Keratinocyte (primary cell): ENCODE data around the gene CFAP299.

ENCODE experiments used
- CTCF ChIP-seq, 3 experiments: IDR thresholded peaks in 1 of 3; conservative IDR thresholded peaks in 1 of 3; optimal IDR thresholded peaks in 1 of 3; 2 replicates in 2 of 3; 3 replicates in 1 of 3; pipeline versions ENCODE3 to v1.5.1; 2011; ENCODE audit warnings: low read length in 3 of 3, mild to moderate bottlenecking in 3 of 3, moderate library complexity in 2 of 3, control low read depth in 1 of 3, inconsistent platforms in 1 of 3; ENCODE audit not compliant: insufficient read depth in 2 of 3; ENCODE audit errors: extremely low read depth in 1 of 3
- EZH2 ChIP-seq: IDR thresholded peaks from one replicate; pipeline ENCODE4 v1.6.1; 2012; ENCODE audit warnings: inconsistent platforms, mild to moderate bottlenecking, low read length, moderate library complexity

DNA sequence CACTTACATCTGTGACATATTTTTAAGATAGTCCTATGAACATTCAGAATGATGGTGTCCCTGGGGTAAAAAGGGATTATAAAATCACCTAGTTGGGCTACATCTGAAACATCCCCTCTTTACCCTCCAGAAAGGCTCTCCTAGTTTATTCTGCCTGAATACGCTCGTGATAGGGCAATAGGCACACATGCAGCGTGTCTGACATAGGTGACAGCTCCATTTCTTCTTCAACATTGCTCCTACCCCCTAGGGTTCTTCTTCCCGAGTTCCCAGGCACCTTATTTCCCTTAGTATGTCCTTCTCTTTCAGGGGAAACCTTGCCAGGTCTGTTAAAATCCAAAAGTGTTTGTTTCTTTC is 27.1 kb upstream of the CFAP299 start:
- no peak for TF ChIP-seq CTCF (optimal IDR thresholded peaks at IDR 0.05 in 1 of 3, IDR thresholded peaks at IDR 0.05 in 1 of 3, conservative IDR thresholded peaks at IDR 0.05 in 1 of 3; ENCODE audit: extremely low read depth in 1 of 3, insufficient read depth in 2 of 3, low read length in 3 of 3)
- no peak for TF ChIP-seq EZH2
